Measurements from ENCODE around the gene TMEM132A.

GRCh38 chr11:60914633-60915247, 9.5 kb upstream of the TMEM132A start:
- no peak for TF ChIP-seq POLR2AphosphoS5 (IDR thresholded peaks at IDR 0.05)
- TF ChIP-seq CTCF (IDR thresholded peaks at IDR 0.05): no peak
- TF ChIP-seq POLR2A (IDR thresholded peaks at IDR 0.05): no peak

All from transverse colon (tissue), 4 donors.